Measurements from ENCODE around the gene LTC4S.
"Not testable (repeated sequence)": the region's sequence is repeated elsewhere in the genome, so short reads cannot be mapped to it uniquely, and the experiment has no call there.

The LTC4S gene

GRCh38 chr5:179793468-179794139 is at the start of gene LTC4S:
TSS of gene LTC4S (plus strand) at chr5:179793986. CDS start at chr5:179794081, 95 bp downstream.
- DNase-seq: no peak

DNA sequence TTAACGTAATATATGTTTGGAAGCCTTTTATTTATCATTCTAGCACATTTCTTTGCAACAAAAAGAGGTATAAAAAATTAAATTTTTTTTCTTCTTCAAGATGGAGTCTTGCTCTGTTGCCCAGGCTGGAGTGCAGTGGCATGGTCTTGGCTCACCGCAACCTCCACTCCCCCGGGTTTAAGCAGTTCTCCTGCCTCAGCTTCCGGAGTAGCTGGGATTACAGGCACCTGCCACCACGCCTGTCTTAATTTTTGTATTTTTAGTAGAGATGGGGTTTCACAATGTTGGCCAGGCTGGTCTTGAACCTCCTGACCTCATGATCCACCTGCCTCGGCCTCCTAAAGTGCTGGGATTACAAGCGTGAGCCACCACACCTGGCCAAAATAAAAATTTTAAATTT is 49.7 kb upstream of the LTC4S start:
- DNase-seq: not testable (repeated sequence)

DNA sequence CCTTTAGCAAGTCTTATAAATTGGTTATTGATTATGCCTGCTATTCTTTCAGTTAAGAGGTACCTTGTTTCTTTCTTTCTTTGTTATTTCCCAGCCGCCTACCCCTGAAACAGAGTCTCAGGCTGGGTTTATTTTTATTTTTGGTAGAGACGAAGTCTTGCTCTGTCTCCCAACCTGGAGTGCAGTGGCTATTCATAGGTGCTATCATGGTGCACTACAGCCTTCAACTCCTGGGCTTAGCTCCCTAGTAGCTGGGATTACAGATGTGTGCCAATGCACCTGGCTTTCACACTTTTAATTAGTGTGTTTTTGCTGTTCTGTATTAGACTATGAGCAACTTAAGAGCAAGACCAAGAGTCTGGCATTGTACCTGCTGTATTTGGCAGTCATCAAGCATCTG is 46.9 kb upstream of the LTC4S start:
- no peak for DNase-seq

GRCh38 chr5:179747811-179748210 is 46.0 kb upstream of the LTC4S start:
- no peak for DNase-seq

DNA sequence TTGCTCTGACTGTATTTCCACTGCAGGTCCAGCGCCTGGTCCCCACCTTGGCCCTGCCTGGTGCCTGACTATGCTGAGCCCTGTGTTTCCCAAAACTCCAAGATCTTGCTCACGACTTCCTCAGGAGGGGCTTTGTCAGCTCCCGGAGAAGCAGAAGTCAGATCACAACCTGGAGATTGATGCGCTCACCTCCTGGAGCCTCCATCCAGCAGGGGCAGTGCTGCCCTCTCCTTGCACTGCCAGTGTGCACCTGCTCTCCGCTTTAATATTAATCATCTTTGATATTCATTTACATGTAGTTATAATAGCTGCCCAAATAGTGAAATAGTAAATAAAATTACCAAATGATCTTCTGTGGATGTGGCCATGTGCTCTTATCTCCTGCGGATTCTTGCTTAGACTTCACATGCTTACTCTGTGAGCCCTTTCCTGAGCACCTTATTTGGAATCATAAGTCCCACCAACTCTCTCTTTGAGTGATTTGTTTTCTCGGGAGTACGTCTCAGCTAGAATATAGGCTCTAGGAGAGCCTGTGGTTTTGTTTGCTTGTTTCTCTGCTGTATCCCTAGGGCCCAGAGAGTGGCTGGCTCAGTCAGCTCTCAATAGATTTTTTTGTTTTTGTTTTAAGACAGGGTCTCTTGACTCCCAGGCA is 43.8 kb upstream of the LTC4S start:
- no peak for DNase-seq

- no peak for DNase-seq
These were observed 39.8 kb upstream of the LTC4S start for GRCh38 chr5:179753971-179754370.

DNA sequence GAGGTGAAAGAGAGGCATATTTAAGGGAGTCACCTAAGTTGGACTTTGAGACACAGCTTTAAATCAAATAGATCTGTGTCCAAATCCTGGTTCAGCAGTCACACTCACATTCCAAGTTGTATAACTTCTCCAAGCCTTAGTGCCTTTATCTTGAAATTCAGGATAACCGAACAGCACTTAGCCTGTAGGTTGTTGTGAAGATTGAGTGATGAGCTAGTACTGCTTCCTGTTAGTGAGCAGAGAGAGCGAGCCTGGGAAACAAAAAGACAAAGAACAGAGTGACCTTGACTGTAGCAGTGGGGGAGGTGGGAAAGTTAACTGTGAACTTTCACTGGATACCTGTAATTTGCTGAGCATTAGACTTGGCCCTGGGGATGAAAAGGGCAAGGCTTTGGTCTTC is 38.8 kb upstream of the LTC4S start:
- no peak for DNase-seq

DNA sequence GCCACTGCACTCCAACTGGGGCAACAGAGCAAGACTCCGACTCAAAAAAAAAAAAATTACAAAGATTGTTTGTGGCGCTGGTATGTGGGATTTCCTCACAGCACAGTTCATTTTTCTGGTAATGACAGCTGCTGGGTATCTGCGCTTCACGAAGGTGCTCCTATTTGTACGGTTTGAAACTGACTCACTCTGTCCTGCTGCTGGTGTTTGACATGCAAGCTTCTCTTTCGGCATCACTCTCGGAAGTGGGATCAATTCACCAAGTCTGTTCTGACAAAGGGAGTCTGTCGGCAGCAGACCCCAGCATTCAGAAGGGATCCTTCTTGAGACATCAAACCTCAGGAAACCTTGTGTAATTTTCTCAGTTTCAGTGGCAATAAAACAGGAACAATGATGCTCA is 34.8 kb upstream of the LTC4S start:
- no peak for DNase-seq

- DNase-seq: no peak
These were observed 33.9 kb upstream of the LTC4S start for GRCh38 chr5:179759581-179760551.

DNA sequence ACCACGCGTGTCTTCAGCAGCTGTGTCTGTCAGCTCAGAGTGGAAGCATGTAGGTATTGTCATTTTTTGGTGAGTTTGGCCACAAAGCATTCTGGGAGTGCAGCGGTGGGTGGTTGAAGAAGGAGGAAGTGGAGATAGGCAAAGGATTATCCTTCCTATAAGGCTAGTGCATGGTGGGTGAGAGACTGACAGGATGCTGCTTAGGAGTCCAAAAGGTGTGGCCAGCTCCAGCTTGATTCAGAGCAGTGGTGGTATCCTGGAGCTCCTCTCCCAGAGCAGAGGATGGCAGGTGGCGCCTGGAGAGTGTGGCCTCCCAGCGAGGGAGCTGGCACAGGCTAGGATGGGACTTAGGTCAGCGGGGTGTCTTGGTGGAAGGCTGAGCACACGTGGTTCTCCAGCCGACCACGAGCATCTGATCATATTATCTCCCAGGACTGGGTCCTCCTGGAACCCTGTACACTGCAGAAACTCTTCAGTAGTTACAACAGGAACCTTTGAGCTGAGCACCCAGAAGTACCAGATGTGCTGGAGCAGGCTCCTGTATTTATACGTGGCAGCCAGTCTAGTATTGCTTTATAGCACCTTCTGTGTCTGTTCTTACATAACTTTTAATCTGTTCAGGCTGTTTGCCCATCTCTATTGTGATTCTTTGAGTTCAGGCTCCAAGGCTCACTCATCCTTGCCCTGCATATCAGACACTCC is 31.6 kb upstream of the LTC4S start:
- DNase-seq: no peak

DNA sequence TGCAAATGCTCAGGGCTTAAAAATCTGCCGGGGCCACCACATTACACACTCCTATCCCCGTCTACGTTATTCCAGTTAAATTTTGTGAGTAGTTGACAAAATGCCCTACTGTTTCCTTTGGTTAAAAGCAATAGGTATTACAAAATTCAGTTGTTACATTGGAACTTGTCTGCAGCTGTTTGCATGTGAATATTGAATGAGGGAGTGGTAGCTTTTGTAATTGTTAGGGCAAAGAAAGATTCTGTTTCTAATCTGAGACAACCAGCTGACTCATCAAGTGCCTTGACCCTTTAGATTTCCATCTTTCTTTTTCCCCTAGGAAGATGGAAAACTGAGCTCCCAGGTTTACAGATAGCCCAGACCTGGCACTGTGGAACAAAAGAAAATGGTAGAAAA is 31.0 kb upstream of the LTC4S start:
- DNase-seq: no peak

- no peak for DNase-seq
These were observed 30.4 kb upstream of the LTC4S start for GRCh38 chr5:179763215-179763945.

DNA sequence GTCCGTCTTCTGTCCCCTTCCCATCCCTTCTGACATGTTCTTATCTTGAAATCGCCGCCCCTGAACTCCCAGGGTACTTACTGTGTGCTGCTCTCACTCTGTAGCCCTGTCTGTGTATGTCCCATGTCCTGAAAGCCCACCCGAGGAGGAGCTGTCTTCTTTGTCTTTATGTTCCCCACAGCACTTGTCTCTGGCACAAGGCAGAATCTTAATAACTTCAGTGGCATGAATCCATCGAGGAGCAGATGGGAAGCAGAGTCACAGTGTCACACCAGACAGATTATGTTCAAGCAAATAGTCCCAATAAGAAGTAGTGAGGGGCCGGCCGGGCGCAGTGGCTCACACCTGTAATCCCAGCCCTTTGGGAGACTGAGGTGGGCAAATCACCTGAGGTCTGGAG is 29.7 kb upstream of the LTC4S start:
- no peak for DNase-seq

- DNase-seq: no peak
These were observed 28.4 kb upstream of the LTC4S start for GRCh38 chr5:179765400-179765799.

DNA sequence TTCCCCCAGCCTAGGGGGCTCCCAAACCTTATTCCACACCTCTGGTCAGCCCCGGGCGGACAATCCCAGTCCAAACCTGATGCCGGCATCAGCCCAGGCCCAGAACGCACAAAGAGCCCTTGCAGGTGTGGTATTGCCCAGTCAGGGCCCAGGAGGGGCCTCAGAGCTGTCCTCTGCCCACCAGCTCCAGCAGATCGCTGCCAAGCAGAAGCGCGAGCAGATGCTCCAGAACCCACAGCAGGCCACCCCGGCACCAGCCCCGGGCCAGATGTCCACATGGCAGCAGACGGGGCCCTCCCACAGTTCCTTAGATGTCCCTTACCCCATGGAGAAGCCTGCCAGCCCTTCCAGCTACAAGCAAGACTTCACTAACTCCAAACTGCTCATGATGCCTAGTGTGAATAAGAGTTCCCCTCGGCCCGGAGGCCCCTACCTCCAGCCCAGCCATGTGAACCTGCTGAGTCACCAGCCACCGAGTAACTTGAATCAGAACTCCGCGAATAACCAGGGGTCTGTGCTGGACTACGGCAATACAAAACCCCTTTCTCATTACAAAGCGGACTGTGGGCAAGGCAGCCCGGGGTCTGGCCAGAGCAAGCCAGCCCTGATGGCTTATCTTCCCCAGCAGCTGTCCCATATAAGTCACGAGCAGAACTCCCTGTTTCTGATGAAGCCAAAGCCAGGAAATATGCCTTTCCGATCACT is 27.6 kb upstream of the LTC4S start:
- DNase-seq: no peak

- no peak for DNase-seq
These were observed 26.9 kb upstream of the LTC4S start for GRCh38 chr5:179766726-179767455.

- DNase-seq: no peak
These were observed 26.2 kb upstream of the LTC4S start for GRCh38 chr5:179767496-179768100.

DNA sequence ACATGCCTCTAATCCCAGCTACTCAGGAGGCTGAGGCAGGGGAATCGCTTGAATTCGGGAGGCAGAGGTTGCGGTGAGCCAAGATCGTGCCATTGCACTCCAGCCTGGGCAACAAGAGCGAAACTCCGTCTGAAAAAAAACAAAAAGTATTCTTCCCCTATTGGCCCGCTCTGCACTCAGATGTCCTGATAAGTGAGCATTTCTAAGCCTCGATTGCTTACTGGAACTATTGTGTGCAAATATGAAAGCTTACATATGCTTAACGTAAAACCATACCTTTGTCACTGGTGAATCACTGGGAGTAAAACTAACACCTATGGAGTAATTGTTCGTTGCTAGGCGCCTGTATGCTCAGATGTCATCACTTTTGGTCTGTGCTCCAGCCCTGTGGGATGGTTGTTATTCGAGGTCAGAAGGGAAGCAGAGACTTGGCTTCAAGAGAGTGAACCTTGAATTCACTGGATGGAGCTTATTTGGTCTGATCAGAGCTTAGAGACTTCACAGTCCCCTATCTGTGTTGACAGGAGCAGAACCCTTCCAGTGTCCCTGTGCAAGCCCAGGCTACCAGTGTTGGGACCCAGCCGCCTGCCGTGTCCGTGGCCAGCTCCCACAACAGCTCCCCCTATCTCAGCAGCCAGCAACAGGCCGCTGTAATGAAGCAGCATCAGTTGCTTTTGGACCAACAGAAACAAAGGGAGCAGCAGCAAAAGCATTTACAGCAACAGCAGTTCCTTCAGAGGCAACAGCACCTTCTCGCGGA is 25.3 kb upstream of the LTC4S start:
- DNase-seq: no peak

- no peak for DNase-seq
These were observed 24.5 kb upstream of the LTC4S start for GRCh38 chr5:179769271-179769670.

- no peak for DNase-seq
These were observed 24.0 kb upstream of the LTC4S start for GRCh38 chr5:179769796-179770195.

Measured in NCI-H1436 treated with DMSO at 0.1 percent for 48 hours (cell line).